Activated CD4-positive, CD25-positive, alpha-beta regulatory T cell treated with anti-CD3 and anti-CD28 coated beads, Interleukin-2, amount 50 U/mL, for 72 hours (primary cell): ENCODE results near the gene SNX6.
A peak's percentile ranks its signal among the peaks of the same experiment; 100 is the strongest.
"Not testable (repeated sequence)": the region's sequence is repeated elsewhere in the genome, so short reads cannot be mapped to it uniquely, and the experiment has no call there.

Experiments used
- DNase-seq: peaks from one replicate; pipeline ENCODE4 v3.0.0; 2021

Gene SNX6

DNA sequence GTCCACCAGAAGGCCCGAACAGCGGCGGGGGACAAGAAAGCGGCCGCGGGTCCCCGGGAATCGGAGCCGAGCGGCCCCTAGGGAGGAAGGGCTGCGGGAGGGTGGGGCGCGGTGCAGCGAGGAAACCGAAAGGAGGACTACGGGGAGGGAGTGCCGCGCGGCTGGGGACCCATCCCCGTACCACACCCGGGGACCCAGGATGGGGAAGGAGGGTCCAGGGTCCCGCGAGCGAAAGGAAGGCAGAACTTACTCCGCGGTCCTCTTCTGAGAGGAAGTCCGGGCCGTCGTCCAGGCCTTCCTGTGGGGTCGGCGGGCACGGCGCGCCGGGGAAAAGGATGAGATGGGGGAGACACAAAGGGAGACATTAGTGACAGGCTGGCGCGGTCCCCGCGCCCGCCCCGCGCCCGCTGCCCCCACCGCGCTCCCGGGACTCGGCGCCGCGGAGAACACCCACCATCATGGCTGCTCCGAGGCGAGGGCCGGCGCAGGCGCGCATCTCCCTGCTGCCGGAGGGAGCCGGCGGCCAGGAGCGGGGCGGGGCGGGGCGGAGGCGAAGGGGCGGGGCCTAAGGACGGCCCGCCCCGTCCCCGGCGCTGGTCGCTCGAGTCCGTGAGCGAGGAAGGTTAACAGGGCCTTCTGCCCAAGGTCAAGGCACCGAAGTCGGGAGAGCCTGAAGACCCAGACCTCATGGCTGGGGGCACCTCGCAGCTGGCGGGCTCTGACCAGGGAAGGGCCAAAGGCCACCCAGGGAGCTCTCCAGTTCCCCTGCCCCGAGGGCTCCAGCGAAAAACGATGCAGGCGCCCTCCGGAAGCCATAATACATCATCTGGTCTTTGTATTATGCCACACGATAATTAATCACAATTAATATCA is at the start of gene SNX6:
Gene SNX6, minus strand, starts transcription at position 492 of the 873 bp plus-strand sequence. Its CDS starts 32 bp downstream, at position 460.
- DNase-seq, result peak; percentile 81

DNA sequence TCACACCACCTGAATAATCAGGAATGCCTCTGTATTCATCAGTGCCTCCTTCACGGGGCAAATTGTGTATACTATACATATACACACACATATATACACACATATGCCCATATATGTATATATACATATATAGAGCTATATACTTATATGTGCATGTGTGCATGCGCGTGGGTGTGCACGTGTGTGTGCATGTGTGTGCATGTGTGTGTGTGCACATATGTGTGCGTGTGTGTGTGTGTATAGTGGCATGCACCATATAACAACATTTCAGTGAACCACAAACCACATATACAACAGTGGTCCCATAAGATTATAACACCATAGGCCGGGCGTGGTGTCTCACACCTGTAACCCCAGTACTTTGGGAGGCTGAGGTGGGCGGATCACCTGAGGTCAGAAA is 48.8 kb upstream of the SNX6 start:
- no peak for DNase-seq

DNA sequence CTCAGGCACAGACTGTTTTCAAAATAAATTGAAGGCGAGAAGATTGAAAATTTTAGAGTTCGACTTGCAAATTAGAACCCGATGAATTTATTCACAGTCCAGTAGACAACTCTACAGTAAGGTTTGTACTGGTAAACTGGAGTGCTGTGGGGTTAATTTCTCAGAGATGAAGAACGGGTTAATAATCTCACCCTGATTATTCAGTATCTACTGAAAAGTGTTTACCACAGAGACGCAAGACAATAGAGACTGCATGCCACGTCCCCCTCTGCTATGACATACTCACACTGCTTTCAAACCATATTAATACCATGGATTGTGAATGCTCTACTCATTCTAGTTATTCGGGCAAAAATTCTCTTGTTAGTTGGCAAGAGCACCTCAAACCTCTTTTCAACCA is 48.4 kb upstream of the SNX6 start:
- DNase-seq, result no peak

DNA sequence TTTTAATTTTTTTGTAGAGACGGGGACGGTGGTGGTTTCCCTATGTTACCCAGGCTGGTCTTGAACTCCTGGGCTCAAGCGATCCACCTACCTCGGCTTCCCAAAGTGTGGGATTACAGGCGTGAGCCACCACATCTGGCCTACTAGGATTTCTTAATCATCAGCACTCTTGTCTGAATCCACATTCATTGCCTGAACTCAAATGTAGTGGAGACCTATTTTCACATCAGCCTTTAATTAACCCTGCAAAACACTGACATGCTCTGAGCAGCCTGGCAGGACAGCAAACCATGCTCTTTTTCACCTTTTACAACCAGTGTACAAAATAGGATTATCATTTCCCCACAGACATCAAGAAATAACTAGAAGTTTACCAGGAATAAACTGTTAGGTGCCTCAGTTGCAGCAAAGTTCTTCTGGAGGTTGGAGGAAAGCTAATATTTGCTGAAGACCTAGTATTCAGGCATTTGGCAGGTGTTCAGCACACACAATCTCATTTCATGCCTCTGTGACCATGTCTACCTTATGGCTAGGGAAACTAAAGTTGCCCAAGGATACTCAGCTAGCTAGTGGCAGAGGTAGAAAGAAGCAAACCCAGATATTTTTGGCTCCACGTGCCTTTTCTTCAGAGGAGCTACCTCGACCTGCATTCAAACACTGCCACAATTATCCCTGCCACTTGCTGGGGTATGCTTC is 46.7 kb upstream of the SNX6 start:
- DNase-seq, result no peak

DNA sequence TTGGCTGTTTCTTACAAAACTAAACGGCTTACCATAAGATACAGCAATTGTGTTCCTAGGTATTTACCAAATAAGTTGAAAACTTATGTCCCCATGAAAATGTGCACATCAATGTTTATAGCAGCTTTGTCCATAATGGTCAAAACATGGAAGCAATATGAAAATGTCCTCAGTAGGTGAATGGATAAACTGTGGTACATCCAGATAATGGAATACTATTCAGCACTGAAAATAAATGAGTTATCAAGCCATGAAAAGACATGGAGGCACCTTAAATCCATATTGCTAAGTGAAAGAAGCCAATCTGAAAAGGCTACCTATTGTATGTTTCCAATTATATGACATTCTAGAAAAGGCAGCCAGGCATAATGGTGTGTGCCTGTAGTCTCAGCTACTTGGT is 43.8 kb upstream of the SNX6 start:
- no peak for DNase-seq

DNA sequence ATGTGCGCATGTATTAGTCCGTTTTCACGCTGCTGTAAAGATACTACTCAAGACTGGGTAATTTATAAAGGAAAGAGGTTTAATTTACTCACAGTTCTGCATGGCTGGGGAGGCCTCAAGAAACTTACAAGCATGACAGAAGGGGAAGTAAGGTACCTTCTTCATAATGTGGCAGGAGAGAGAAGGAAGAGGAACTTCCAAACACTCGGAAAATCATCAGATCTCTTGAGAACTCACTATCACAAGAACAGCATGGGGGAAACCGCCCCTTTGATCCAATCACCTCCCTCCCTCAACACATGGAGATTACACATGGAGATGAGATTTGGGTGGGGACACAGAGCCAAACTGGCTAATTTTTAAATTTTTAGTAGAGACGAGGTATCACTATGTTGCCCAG is 41.8 kb upstream of the SNX6 start:
- DNase-seq, result no peak

DNA sequence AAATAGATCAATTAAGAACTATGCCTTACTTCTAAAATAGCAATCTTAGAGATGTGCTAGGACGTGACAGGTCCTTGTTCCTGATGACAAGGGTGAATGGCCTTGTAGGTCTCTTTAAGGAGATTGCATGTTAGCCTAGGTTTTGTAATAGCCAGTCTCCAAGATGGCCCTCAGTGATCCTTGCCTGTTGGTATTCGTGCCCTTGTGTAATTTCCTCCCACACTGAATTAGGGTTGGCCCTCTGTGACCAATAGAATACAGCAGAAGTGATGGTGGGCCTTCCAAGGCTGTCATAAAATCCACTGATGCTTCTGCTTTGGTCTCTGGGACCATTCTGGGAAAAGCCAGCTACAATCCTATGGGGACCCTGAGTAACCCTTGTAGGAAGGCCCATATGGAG is 38.2 kb upstream of the SNX6 start:
- no peak for DNase-seq

DNA sequence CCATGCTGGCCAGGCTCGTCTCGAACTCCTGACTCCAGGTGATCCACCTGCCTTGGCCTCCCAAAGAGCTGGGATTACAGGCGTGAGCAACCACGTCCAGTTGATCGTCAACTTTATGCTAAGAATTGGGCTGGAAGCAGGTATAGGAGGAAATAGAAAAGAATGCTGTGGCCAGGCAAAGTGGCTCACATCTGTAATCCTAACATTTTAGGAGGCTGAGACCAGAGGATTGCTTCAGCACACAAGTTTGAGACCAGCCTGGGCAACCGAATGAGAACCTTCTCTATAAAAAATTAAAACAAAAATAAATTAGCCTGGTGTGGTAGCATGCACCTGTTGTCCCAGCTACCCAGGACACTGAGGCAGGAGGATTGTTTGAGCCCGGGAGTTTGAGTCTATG is 37.1 kb upstream of the SNX6 start:
- no peak for DNase-seq

DNA sequence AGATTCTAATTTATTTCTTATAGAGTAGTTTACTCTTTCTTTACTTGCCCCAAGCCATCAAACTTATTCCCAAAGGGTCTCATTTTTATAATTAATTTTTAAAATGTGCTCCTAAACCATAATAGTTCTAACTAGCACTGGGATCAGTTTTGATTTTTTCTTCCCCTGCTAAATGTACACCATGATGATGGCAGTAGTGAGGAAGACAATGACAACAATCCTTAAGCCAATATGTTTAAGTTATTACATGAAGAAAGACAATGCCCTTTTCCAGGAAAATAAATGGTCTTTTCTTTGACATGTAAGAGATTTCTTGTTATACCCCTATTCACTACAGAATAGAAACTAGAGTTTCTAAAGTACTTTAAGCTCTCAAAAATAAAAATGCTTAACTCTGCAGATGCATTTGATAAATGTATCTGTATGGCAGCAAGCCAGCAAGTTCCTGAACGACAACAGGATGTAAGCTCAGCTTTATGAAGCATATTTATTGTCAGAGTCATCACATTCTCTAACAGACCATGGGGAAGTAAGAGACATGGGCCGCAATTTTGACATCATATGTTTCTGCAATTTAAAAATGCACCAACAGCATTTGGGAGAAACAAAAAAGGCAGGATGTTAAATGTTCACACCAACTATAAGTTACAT is 36.0 kb upstream of the SNX6 start:
- no peak for DNase-seq

DNA sequence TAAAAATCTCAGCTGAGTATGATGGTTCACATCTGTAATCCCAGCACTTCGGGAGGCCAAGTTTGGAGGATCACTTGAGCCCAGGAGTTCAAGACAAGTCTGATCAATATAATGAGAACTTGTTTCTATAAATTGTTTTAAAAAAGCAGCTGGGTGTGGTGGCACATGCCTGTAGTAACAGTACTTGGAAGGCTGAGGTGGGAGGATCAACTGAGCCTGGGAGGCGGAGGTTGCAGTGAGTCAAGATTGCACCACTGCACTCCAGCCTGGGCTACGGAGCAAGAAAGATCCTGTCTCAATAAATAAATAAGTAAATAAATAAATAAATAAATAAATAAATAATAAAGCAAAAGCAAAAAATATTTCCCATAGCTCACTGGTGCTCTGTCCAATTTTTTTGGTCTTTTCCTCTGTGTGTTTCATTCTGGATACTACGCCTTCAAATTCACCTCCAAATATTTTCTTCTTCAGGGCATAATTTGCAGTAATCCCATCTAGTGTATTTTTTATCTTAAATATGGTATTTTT is 32.7 kb upstream of the SNX6 start:
- DNase-seq, result no peak

DNA sequence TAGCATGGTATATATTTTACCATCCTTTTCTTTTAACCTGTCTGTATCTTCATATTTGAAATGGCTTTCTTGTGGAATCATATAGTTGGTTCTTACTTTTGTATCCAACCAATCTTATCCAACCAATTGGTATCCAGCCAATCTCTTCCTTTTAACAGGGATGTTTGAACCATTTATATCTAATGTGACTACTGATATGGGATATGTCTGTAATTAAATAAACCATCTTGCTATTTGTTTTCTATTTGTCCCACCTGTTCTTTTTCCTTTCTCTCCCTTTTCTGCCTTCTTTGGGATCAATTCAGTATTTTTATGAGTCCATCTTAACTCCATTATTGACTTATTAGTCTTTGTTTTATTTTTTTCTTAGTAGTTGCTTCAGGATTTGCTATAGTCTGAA is 30.8 kb upstream of the SNX6 start:
- no peak for DNase-seq

DNA sequence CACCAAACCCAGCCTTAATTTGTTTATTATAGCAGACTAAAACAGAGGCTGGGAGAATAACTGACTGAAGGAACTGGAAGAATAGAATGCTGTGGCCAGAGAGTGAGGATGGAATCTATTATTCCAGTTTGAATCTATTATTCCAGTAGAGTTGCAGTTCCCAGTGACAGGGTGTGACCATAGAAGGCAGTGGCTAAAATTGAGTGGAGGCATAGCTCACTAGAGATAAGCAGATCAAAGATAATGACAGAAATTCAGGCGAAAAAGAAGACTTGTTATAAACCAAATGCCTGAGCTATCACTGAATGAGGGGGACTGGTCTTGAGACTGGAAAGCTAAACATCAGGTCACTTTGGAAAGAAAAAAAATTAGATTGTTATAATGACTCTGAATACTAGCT is 26.0 kb upstream of the SNX6 start:
- no peak for DNase-seq

DNA sequence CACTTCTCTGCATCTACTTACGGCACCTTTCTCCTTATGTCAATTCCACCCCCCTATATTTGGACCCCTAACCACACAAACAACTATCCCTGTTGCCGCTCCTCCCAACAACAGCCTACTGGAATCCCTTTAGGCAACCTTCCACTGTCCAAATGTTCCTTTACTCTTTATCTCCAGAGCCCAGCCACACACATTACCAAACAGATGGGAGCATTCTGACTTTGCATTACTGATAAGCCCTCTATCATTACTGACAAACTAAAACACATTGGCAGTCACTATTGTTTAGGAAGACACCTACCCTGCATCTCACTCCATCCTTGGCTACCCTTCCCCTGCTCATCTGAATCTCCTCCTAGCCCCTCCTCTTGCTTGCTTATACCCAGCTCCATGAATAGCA is 23.1 kb upstream of the SNX6 start:
- DNase-seq, result not testable (repeated sequence)

DNA sequence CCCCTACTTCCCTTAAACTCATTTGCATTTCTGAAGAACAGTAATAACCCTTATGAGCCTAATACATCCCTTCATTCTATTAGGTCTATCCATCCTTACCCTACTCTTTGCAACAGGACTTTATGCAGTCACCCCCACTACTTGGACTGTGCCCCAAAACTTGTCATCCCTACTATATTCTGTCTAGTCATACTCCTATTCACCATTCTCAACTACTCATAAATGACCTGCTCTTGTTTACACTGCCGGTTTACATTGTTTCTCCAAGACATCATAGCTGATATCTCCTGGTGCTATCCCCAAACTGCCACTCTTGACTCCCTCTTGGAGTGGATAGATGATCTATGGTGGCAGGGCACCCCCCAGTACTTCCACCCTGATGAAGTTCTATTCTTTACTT is 22.4 kb upstream of the SNX6 start:
- not testable (repeated sequence) for DNase-seq

DNA sequence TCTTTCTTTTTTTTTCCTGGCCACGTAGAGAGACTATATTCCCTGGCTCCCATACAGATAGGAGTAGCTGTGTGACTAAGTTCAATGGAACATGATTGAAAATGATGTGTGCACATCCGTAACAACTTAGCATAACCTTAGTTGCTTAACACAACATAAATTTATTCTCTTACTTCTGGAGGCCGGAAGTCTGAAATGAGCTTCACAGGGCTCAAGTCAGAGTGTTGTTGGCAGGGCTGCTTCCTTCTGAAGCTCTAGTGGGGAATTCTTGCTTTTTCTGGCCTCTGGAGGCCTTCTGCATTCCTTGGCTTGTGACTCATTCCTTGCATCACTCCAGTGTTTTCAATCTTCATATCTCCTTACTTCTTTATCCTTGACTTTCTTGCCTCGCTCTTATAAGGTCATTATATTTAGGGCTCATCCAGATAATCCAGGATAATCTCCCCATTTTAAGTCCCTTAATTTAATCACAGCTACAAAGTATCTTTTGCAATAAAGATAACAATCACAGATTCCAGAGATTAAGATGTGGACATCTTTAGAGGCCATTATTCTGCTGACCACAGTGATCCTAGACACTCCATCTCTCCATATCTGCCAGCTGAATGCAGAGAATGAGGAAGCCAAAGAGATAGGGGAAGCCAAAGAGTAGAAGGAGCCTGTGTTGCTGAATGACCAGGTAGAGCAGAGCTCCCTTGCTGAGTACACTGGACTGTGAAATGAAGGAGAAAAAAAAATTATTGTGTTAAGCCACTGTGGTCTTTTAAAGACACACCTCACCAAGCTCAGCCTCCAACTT is 21.0 kb upstream of the SNX6 start:
- no peak for DNase-seq

DNA sequence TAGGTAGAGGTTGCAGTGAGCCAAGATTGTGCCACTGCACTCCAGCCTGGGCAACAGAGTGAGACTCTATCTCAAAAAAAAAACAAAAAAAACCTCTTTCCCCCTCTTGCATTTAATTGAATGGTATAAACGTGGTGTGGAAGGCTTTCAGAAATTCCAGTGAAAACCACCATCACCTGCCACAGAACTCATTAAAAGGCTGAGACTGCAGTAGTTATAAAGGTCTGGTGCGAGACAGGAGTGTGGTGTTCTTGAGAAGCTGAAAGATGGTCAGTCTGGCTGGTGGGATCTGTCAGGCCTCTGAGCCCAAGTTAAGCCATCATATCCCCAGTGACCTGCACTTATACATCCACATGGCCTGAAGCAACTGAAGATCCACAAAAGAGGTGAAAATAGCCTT is 20.1 kb upstream of the SNX6 start:
- DNase-seq, result not testable (repeated sequence)

DNA sequence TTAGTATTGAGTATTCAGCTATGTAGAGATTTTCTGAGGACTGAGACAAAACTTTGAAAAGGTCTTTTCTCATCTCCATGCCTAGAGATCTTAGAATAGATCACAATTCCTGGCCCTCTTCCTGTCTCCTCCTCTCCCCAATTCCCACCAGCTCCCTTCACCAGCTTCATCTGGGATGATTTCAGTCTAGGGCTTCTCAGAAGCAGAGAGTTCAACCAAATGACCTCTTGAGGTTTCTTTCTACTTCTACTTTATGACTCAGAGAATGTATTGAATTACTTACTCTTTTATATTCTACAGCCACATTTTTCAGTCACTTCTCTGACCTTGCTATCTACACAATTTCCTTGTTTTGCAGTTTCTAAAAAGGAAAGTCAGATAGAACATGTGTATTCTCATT is 19.4 kb upstream of the SNX6 start:
- DNase-seq, result no peak

DNA sequence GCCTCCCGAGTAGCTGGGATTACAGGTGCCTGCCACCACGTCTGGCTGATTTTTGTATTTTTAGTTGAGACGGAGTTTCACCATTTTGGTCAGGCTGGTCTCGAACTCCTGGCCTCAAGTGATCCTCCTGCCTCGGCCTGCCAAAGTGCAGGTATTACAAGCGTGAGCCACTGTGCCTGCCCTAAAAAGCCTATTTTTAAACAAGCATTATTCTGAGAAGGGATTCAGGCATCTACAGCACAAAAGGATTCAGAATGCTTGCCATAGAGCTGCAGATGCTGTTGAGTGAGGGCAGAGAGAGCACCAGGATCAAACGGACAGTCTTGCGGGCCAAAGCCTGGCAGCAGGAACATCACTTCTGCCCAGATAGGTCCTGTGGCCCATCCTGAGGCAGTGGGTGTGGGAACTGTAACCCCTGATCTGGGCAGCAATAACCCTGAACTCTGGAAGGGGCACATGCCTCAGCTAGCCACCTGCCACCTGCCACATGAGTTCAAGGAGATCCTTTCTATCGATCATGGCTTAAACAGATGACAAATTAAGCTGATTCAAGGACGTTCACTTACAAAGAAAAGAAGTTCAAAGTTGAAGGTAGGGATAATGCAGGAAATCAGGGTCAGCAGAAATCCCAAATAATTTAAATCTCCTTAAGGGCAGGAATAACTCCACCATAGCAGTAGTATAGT is 16.8 kb upstream of the SNX6 start:
- DNase-seq, result no peak

DNA sequence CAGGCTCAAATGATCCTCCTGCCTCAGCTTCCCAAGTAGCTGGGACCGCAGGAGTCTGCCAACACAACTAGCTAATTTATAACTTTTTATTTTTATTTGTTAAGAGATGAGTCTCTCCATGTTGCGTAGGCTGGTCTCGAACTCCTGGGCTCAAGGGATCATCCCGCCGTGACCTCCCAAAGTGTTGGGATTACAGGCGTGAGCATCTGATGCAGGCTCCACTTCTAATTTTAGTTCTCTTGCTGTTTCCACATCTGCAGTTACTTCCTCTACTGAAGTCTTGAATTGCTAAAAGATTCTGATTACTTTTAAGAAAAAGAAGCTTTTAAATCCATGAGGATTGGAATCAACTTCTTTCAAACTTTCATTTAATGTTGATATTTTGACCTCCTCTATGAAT is 13.4 kb upstream of the SNX6 start:
- no peak for DNase-seq

DNA sequence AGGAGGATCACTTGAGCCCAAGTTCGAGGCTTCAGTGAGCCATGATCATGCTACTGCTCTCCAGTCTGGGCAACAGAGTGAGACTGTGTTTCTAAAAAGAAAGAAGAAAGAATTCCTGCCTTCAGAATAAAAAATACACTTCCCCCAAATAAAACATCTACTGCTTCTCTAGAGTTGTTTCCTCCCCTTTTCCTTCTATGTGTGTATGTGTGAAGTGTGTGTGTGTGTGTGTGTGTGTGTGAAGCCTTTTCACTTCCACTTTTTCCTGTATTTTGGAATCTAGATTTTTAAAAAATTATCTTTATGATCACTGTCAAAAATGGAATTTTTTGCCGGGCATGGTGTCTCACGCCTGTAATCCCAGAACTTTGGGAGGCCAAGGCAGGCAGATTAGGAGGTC is 12.6 kb upstream of the SNX6 start:
- DNase-seq, result no peak

DNA sequence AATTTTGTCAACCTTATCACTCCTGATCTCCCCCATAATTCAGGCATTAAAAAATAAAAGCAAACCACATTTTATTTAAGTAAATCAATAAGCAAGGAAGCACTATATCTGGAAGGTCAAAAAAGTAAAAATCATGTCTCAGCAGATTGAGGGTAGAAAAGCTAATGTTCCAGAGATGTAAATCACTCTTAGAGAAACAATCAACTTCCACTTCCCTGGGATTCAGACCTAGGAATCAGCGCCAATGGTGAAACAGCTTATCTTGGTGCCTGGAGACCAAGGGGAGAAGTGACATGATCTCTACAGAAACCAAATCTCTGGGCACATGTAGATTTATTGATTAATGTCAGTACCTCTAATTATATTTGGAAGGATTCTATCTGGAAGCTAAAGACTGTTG is 10.9 kb upstream of the SNX6 start:
- no peak for DNase-seq

DNA sequence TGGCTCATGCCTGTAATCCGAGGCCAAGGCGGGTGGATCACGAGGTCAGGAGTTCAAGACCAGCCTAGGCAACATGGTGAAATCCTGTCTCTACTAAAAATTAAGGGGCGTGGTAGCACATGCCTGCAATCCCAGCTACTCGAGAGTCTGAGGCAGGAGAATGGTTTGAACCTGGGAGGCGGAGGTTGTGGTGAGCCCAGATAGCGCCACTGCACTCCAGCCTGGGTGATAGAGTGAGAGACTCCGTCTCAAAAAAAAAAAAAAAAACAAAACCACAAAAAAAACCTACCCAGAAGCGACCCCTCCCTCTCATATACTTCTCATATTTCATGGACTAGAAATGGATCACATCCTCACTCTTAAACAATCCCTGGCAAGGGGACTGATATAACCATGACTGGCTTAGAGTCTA is 4.4 kb upstream of the SNX6 start:
- not testable (repeated sequence) for DNase-seq
